Keratinocyte (primary cell): ENCODE measurements around the gene TNFRSF6B. TPM values are rescaled to one million over a fixed set of nuclear protein-coding genes. Genes with fewer than 3 reads are reported as not detected.

ENCODE experiments used
- DNase-seq: peaks from one replicate; pipeline ENCODE4 v3.0.0-alpha.2; 2011; ENCODE audit warnings: low read depth, missing footprints, low spot score
- FAIRE-seq: peaks from 2 replicates; lab custom pipeline; 2011; peaks lifted over from hg19 to GRCh38; lab: Jason Lieb, UNC
- H2AFZ ChIP-seq: 2 replicates; pipeline ENCODE4 v1.6.0; 2012; ENCODE audit warnings: low read length, control low read depth, inconsistent platforms; ENCODE audit not compliant: control insufficient read depth
- H3K27ac ChIP-seq: 2 replicates; pipeline ENCODE4 v1.5.1; 2011; ENCODE audit warnings: low read length; ENCODE audit not compliant: control insufficient read depth, insufficient read depth
- H3K27me3 ChIP-seq: 3 replicates; pipeline ENCODE4 v1.6.0; 2011; ENCODE audit warnings: low read length; ENCODE audit not compliant: control insufficient read depth, insufficient read depth; ENCODE audit errors: extremely low read depth
- H3K36me3 ChIP-seq, 2 experiments: 2 replicates in 1 of 2; 3 replicates in 1 of 2; pipeline ENCODE4 v1.5.1; 2011; ENCODE audit warnings: low read length in 2 of 2, mild to moderate bottlenecking in 1 of 2; ENCODE audit not compliant: control insufficient read depth in 2 of 2, insufficient read depth in 2 of 2; ENCODE audit errors: extremely low read depth in 1 of 2
- H3K4me1 ChIP-seq: 3 replicates; pipeline ENCODE4 v1.5.1; 2011; ENCODE audit warnings: low read length; ENCODE audit not compliant: control insufficient read depth, insufficient read depth; ENCODE audit errors: extremely low read depth
- H3K4me2 ChIP-seq: 3 replicates; pipeline ENCODE4 v1.6.0; 2011; ENCODE audit warnings: low read depth, low read length; ENCODE audit not compliant: control insufficient read depth, insufficient read depth; ENCODE audit errors: extremely low read depth
- H3K4me3 ChIP-seq, 3 experiments: fragments of 200-600 bp in 1 of 3; sonication (generic) in 1 of 3; 2 replicates in 2 of 3; 3 replicates in 1 of 3; pipeline ENCODE4 v1.5.1; 2011 to 2016; ENCODE audit warnings: low read length in 3 of 3, mild to moderate bottlenecking in 3 of 3, control low read depth in 2 of 3, inconsistent platforms in 1 of 3, low read depth in 1 of 3, mixed read lengths in 1 of 3, mixed run types in 1 of 3, moderate library complexity in 1 of 3; ENCODE audit not compliant: control insufficient read depth in 2 of 3, insufficient read depth in 2 of 3; ENCODE audit errors: extremely low read depth in 1 of 3
- H3K79me2 ChIP-seq: 2 replicates; pipeline ENCODE4 v1.6.0; 2012; ENCODE audit warnings: low read length; ENCODE audit not compliant: control insufficient read depth, insufficient read depth
- H3K9ac ChIP-seq: 3 replicates; pipeline ENCODE4 v1.6.0; 2011; ENCODE audit warnings: low read length; ENCODE audit not compliant: control insufficient read depth, insufficient read depth; ENCODE audit errors: extremely low read depth
- H3K9me1 ChIP-seq: 3 replicates; pipeline ENCODE4 v1.6.0; 2011; ENCODE audit warnings: low read length; ENCODE audit not compliant: control insufficient read depth, insufficient read depth; ENCODE audit errors: extremely low read depth
- H3K9me3 ChIP-seq: 2 replicates; pipeline ENCODE4 v1.5.1; 2012; ENCODE audit warnings: low read depth, low read length; ENCODE audit not compliant: control insufficient read depth
- H4K20me1 ChIP-seq: 3 replicates; pipeline ENCODE4 v1.6.0; 2011; ENCODE audit warnings: low read length; ENCODE audit not compliant: control insufficient read depth, insufficient read depth; ENCODE audit errors: extremely low read depth
- CTCF ChIP-seq, 3 experiments: IDR thresholded peaks in 1 of 3; conservative IDR thresholded peaks in 1 of 3; optimal IDR thresholded peaks in 1 of 3; 2 replicates in 2 of 3; 3 replicates in 1 of 3; pipeline versions ENCODE3 to v1.5.1; 2011; ENCODE audit warnings: low read length in 3 of 3, mild to moderate bottlenecking in 3 of 3, moderate library complexity in 2 of 3, control low read depth in 1 of 3, inconsistent platforms in 1 of 3; ENCODE audit not compliant: insufficient read depth in 2 of 3; ENCODE audit errors: extremely low read depth in 1 of 3
- EZH2 ChIP-seq: IDR thresholded peaks from one replicate; pipeline ENCODE4 v1.6.1; 2012; ENCODE audit warnings: inconsistent platforms, mild to moderate bottlenecking, low read length, moderate library complexity
- dilution Hi-C: fragments of 300-500 bp; cut with MboI; formaldehyde crosslinking; loops from one replicate; pipeline ENCODE4 v1.7.0; 2020; ENCODE audit warnings: low sequenced_read_pairs; ENCODE audit not compliant: extremely low pct_ligation_motif_present
- polyA plus RNA-seq, 5 experiments: library from polyadenylated mRNA; depleted of rRNA in 3 of 5; stranded (reverse) in 3 of 5; stranded (forward) in 1 of 5; unstranded in 1 of 5; fragments of >200 nt; gene quantifications; 1 replicate in 1 of 5; 2 replicates in 3 of 5; 3 replicates in 1 of 5; pipeline versions ENCODE4 v1.2.1 to v1.2.3, GENCODE V29; 2011 to 2012; ENCODE audit warnings: missing spikeins in 2 of 5, low read depth in 1 of 5, low replicate concordance in 1 of 5

The TNFRSF6B gene
- polyA plus RNA-seq, 1 donor (not counting 4 experiments of a cell fraction or from before 2014, with no cell fraction given): 51.9 TPM

DNA sequence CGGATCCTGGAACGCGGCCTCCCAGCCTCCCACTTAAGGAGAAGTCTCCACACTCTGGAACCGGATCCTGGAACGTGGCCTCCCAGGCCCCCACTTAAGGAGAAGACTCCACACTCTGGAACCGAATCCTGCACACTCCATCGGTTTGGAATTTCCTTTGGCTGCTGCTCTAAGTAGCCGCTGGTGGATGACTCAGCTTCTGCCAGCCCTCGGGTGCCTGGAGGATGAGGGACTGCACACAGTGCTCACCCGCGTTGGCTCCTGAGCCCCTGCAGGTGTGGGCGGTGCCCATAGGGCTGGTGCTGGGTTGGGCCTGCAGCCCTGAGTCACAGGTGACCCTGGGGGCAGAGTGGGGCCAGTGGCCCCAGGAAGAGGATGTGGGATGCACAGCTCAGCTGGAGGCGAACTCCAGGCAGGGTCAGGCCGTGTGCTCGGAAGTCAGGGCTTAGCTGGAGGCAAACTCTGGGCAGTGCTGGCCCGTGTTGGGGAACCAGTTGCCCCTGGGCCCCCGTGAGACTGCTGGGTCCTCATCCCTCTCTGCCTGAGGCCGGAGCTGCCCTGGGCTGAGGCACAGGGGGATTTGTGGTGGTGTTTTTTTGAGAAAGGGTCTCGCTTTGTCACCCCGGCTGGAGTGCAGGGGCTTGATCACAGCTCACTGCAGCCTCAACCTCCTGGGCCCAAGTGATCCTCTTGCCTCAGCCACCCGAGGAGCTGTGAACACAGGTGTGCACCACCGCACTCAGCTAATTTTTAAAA is 13.9 kb upstream of the TNFRSF6B start:
- H2AFZ ChIP-seq: no peak overlapping the region
- peak overlapping the region in 1 of 3 experiments; percentile 40 for H3K4me3 ChIP-seq
- H3K4me2 ChIP-seq: peak overlapping the region; percentile 61
- H3K9ac ChIP-seq: peak overlapping the region; percentile 28
- FAIRE-seq: peak; percentile 99
- no peaks in the 10 kb centered on the region for H4K20me1 ChIP-seq
- dilution Hi-C loops: no loop called here
- H3K9me3 ChIP-seq: no peaks in the 10 kb centered on the region
- H3K36me3 ChIP-seq: peaks cover 6 to 12% of the 10 kb centered on the region in 2 experiments
- peaks cover 31% of the 10 kb centered on the region for H3K4me1 ChIP-seq
- H3K9me1 ChIP-seq: no peaks in the 10 kb centered on the region
- H3K79me2 ChIP-seq: no peaks in the 10 kb centered on the region
- H3K27ac ChIP-seq: peak overlapping the region; percentile 57
- peak; percentile 98 for DNase-seq
- H3K27me3 ChIP-seq: no peaks in the 10 kb centered on the region
- no peak for TF ChIP-seq CTCF (optimal IDR thresholded peaks at IDR 0.05 in 1 of 3, IDR thresholded peaks at IDR 0.05 in 1 of 3, conservative IDR thresholded peaks at IDR 0.05 in 1 of 3; ENCODE audit: extremely low read depth in 1 of 3, insufficient read depth in 2 of 3, low read length in 3 of 3)
- no peak for TF ChIP-seq EZH2

- Histone ChIP-seq H3K9me1 (no peaks in the 10 kb centered on the region), H3K4me1 (peaks cover 31% of the 10 kb centered on the region), H3K9ac (no peak overlapping the region), H4K20me1 (no peaks in the 10 kb centered on the region), H3K36me3 (peaks cover 0 to 5% of the 10 kb centered on the region in 2 experiments), H3K4me2 (no peak overlapping the region), H3K9me3 (no peaks in the 10 kb centered on the region), H3K27me3 (no peaks in the 10 kb centered on the region), H3K79me2 (no peaks in the 10 kb centered on the region), H3K27ac (no peak overlapping the region), H3K4me3 (no peak overlapping the region), H2AFZ (no peak overlapping the region)
- DNase-seq (no peak), FAIRE-seq (no peak)
- TF ChIP-seq CTCF (optimal IDR thresholded peaks at IDR 0.05 in 1 of 3, IDR thresholded peaks at IDR 0.05 in 1 of 3, conservative IDR thresholded peaks at IDR 0.05 in 1 of 3; ENCODE audit: extremely low read depth in 1 of 3, insufficient read depth in 2 of 3, low read length in 3 of 3): no peak
- no peak for TF ChIP-seq EZH2
- dilution Hi-C loops: no loop called here
These were observed 11.0 kb upstream of the TNFRSF6B start for GRCh38 chr20:63685269-63686026.
